CD14-positive monocyte (primary cell): Measurements from ENCODE around the gene PAXIP1. TPM values are rescaled to one million over a fixed set of nuclear protein-coding genes. Genes with fewer than 3 reads are reported as not detected.

Experiments
- DNase-seq, 3 donors: peaks; one replicate each; pipeline ENCODE4 v3.0.0-alpha.2; 2011 to 2022
- H2AFZ ChIP-seq: 2 replicates; pipeline ENCODE4 v1.6.0; 2012; ENCODE audit warnings: mild to moderate bottlenecking, low read depth, low read length, inconsistent platforms; ENCODE audit not compliant: insufficient read depth, poor library complexity, severe bottlenecking
- H3K27ac ChIP-seq, 2 donors: 1 replicate in 1 of 2; 2 replicates in 1 of 2; pipeline ENCODE4 v1.5.1; 2012 to 2013; ENCODE audit warnings: low read length in 2 of 2, control low read depth in 1 of 2, inconsistent platforms in 1 of 2, low read depth in 1 of 2, mild to moderate bottlenecking in 1 of 2
- H3K27me3 ChIP-seq, 2 donors: one replicate each; pipeline versions ENCODE4 v1.6.0 to v1.6.1; 2011 to 2013; ENCODE audit warnings: low read length in 2 of 2; ENCODE audit not compliant: control insufficient read depth in 2 of 2, insufficient read depth in 2 of 2
- H3K36me3 ChIP-seq, 2 donors: replicated peaks in 1 of 2; 1 replicate in 1 of 2; 2 replicates in 1 of 2; pipeline versions ENCODE4 v1.5.1 to v1.6.1; 2012 to 2013; ENCODE audit warnings: low read length in 2 of 2, control low read depth in 1 of 2, inconsistent platforms in 1 of 2, mild to moderate bottlenecking in 1 of 2; ENCODE audit not compliant: insufficient read depth in 2 of 2, control insufficient read depth in 1 of 2
- H3K4me1 ChIP-seq, 2 donors: 1 replicate in 1 of 2; 2 replicates in 1 of 2; pipeline versions ENCODE4 v1.5.1 to v1.6.1; 2012 to 2013; ENCODE audit warnings: low read length in 2 of 2, control low read depth in 1 of 2, inconsistent platforms in 1 of 2, mild to moderate bottlenecking in 1 of 2, moderate library complexity in 1 of 2; ENCODE audit not compliant: insufficient read depth in 2 of 2, control insufficient read depth in 1 of 2
- H3K4me2 ChIP-seq: replicated peaks from 2 replicates; pipeline ENCODE3; 2012; ENCODE audit warnings: low read length, moderate library complexity, mild to moderate bottlenecking; ENCODE audit not compliant: poor library complexity, severe bottlenecking; ENCODE audit errors: extremely low read depth
- H3K4me3 ChIP-seq, 3 experiments: fragments of 200-600 bp in 1 of 3; sonication (generic) in 1 of 3; replicated peaks in 1 of 3; 1 replicate in 2 of 3; 2 replicates in 1 of 3; pipeline ENCODE4 v1.5.1; 2011 to 2013; ENCODE audit warnings: low read length in 3 of 3, mild to moderate bottlenecking in 3 of 3, control low read depth in 2 of 3, low read depth in 2 of 3, inconsistent platforms in 1 of 3, moderate library complexity in 1 of 3
- H3K79me2 ChIP-seq: 2 replicates; pipeline ENCODE4 v1.6.0; 2012; ENCODE audit warnings: mild to moderate bottlenecking, control low read depth, inconsistent platforms, low read length, moderate library complexity; ENCODE audit not compliant: insufficient read depth
- H3K9ac ChIP-seq: 2 replicates; pipeline ENCODE4 v1.6.0; 2017; ENCODE audit warnings: low read length, mild to moderate bottlenecking; ENCODE audit not compliant: insufficient read depth, poor library complexity, severe bottlenecking
- H3K9me3 ChIP-seq, 2 donors: replicated peaks in 1 of 2; 1 replicate in 1 of 2; 2 replicates in 1 of 2; pipeline versions ENCODE4 v1.5.1 to v1.6.1; 2012 to 2013; ENCODE audit warnings: low read length in 2 of 2, control low read depth in 1 of 2; ENCODE audit not compliant: control insufficient read depth in 1 of 2, insufficient read depth in 1 of 2
- H4K20me1 ChIP-seq: 2 replicates; pipeline ENCODE4 v1.6.0; 2012; ENCODE audit warnings: mild to moderate bottlenecking, low read length, control low read depth, moderate library complexity; ENCODE audit not compliant: insufficient read depth
- H3K27ac Mint-ChIP-seq, 7 donors: one replicate each; pipeline ENCODE4 v1.8.0; 2020; ENCODE audit warnings: mild to moderate bottlenecking in 7 of 7, mixed read lengths in 7 of 7, moderate library complexity in 6 of 7, inconsistent platforms in 2 of 7
- H3K27me3 Mint-ChIP-seq, 3 donors: one replicate each; pipeline ENCODE4 v1.8.0; 2021 to 2022; ENCODE audit warnings: low read depth in 3 of 3, mild to moderate bottlenecking in 3 of 3, mixed read lengths in 3 of 3, moderate library complexity in 3 of 3, inconsistent platforms in 1 of 3
- H3K36me3 Mint-ChIP-seq, 2 donors: one replicate each; pipeline ENCODE4 v1.8.0; 2020; ENCODE audit warnings: mixed read lengths in 2 of 2, inconsistent platforms in 1 of 2, mild to moderate bottlenecking in 1 of 2
- H3K4me1 Mint-ChIP-seq: one replicate; pipeline ENCODE4 v1.8.0; 2020; ENCODE audit warnings: mild to moderate bottlenecking, mixed read lengths
- H3K4me3 Mint-ChIP-seq, 2 donors: one replicate each; pipeline ENCODE4 v1.8.0; 2020; ENCODE audit warnings: mild to moderate bottlenecking in 2 of 2, mixed read lengths in 2 of 2, moderate library complexity in 1 of 2
- H3K9me3 Mint-ChIP-seq, 7 donors: one replicate each; pipeline ENCODE4 v1.8.0; 2020 to 2022; ENCODE audit warnings: mixed read lengths in 7 of 7, mild to moderate bottlenecking in 6 of 7, moderate library complexity in 6 of 7, inconsistent platforms in 2 of 7
- CTCF ChIP-seq: fragments of 200-600 bp; IDR thresholded peaks from one replicate; pipeline ENCODE4 v1.8.0; 2022; ENCODE audit warnings: antibody characterized with exemption, mild to moderate bottlenecking
- WGBS: methylation state at CpG from one replicate; pipeline ENCODE4 v1.1.5; 2013; ENCODE audit warnings: missing lambda C conversion rate; ENCODE audit not compliant: insufficient coverage; 5-methylcytosine and 5-hydroxymethylcytosine counted together
- intact Hi-C, 2 donors: fragments of 100-400 bp; cut with micrococcal nuclease; formaldehyde crosslinking; loops; one replicate each; pipeline versions ENCODE4 v1.15.0 to v1.15.1; 2023
- polyA plus RNA-seq, 3 donors: library from polyadenylated mRNA; depleted of rRNA in 1 of 3; unstranded in 2 of 3; stranded (reverse) in 1 of 3; fragments of 300-500 nt in 2 of 3; fragments of >200 nt in 1 of 3; fragmentation: Illumina TruSeq in 2 of 3; gene quantifications; 1 replicate in 2 of 3; 2 replicates in 1 of 3; pipeline ENCODE4 v1.2.3, GENCODE V29; 2012 to 2021

Gene PAXIP1
- polyA plus RNA-seq, 3 donors: 0.44 to 8.4 (median 0.58) TPM

DNA sequence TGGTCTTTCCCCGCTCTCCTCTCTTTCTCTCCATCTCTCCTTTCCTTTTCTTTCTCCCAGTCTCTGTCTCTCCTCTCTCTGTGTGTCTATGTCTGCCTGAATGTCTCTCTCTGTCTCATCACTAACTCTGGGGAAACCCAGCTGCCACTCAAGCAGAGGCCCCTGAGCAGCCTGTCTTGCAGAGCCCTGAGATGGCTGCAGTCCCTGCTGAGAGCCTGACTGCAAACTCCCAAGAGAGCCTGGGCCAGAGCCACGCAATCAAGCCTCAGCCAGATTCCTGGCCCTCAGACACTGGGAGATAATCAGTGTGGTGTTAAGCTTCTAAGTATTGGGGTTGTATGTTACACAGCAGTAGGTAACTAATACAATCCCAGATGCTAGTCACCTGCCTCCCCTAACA is 91.5 kb downstream of the PAXIP1 start:
- H3K9ac ChIP-seq: no peak overlapping the region
- peaks cover 5 to 10% of the 10 kb centered on the region in 2 donors for H3K4me1 ChIP-seq
- no peak overlapping the region for H3K4me3 Mint-ChIP-seq
- peaks cover 0 to 3% of the 10 kb centered on the region in 2 donors for H3K36me3 Mint-ChIP-seq
- WGBS: no CpG with 5 or more reads among the region's 2 CpGs
- no peaks in the 10 kb centered on the region for H3K79me2 ChIP-seq
- peaks cover 11 to 22% (median 17%) of the 10 kb centered on the region in 7 donors for H3K9me3 Mint-ChIP-seq
- no peak overlapping the region for H3K27ac Mint-ChIP-seq
- no peak for TF ChIP-seq CTCF
- no peak overlapping the region for H3K4me3 ChIP-seq
- H3K27ac ChIP-seq: no peak overlapping the region
- peaks cover 0 to 10% of the 10 kb centered on the region in 2 donors for H3K9me3 ChIP-seq
- H2AFZ ChIP-seq: no peak overlapping the region
- H3K27me3 Mint-ChIP-seq: peaks cover 23 to 38% (median 24%) of the 10 kb centered on the region in 3 donors
- no peak overlapping the region for H3K4me2 ChIP-seq
- peaks cover 4% of the 10 kb centered on the region for H3K4me1 Mint-ChIP-seq
- H3K27me3 ChIP-seq: peaks cover 4 to 26% of the 10 kb centered on the region in 2 donors
- DNase-seq: no peak
- H3K36me3 ChIP-seq: no peaks in the 10 kb centered on the region
- intact Hi-C loops: no loop called here
- no peaks in the 10 kb centered on the region for H4K20me1 ChIP-seq

DNA sequence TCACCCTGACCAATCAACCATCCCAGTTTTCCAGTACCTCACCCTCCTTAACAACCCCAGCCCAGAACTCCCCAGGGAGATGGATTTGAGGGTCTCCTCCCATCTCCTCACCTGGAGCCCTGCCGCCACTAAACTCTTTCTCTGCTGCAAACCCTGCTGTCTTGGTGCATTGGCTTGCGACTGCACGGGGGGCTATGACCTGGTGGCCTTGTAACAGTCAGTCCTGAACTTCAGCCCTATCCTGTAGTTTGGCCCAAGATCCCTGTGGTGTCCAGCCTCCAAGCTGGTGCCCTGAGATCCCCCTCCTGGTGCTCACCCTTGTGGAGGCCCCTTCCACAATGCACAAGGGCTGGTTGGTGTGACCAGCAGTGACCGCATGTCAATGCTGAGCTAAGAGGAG is 91.9 kb downstream of the PAXIP1 start:
- 95% methylated on average over 3 of the region's 4 CpGs for WGBS
- H4K20me1 ChIP-seq: no peaks in the 10 kb centered on the region
- intact Hi-C loops: no loop called here
- Mint-ChIP-seq H3K27me3 (peaks cover 23 to 34% (median 26%) of the 10 kb centered on the region in 3 donors), H3K27ac (no peak overlapping the region), H3K36me3 (peaks cover 0 to 3% of the 10 kb centered on the region in 2 donors), H3K9me3 (peaks cover 11 to 22% (median 17%) of the 10 kb centered on the region in 7 donors), H3K4me3 (no peak overlapping the region), H3K4me1 (peaks cover 4% of the 10 kb centered on the region)
- H3K4me3 ChIP-seq: no peak overlapping the region
- no peak for DNase-seq
- H3K79me2 ChIP-seq: no peaks in the 10 kb centered on the region
- H3K4me2 ChIP-seq: no peak overlapping the region
- no peak overlapping the region for H2AFZ ChIP-seq
- peaks cover 4 to 25% of the 10 kb centered on the region in 2 donors for H3K27me3 ChIP-seq
- H3K27ac ChIP-seq: no peak overlapping the region
- no peak overlapping the region for H3K9ac ChIP-seq
- TF ChIP-seq CTCF: no peak
- peaks cover 0 to 10% of the 10 kb centered on the region in 2 donors for H3K9me3 ChIP-seq
- H3K4me1 ChIP-seq: peaks cover 5 to 10% of the 10 kb centered on the region in 2 donors
- no peaks in the 10 kb centered on the region for H3K36me3 ChIP-seq
